ENCODE data around the gene DNAJC18. TPM values are rescaled to one million over a fixed set of nuclear protein-coding genes. Genes with fewer than 3 reads are reported as not detected.

Gene DNAJC18
- total RNA-seq, 1 experiment from 2014 or later, result 16.7 TPM

- no peak overlapping the region for H3K4me3 ChIP-seq (ENCODE audit: low read depth, low read length, poor library complexity, severe bottlenecking)
- POLR2A ChIA-PET (ENCODE audit: low non-redundant PET), result no interaction called here
- CTCF ChIA-PET, result no interaction called here
- no peaks in the 10 kb centered on the region for H3K27me3 ChIP-seq (replicated peaks; ENCODE audit: insufficient read depth, low read depth, low read length, poor library complexity)
- DNase-seq (ENCODE audit: low spot score), result no peak
- H3K4me1 ChIP-seq (ENCODE audit: insufficient read depth, low read length, poor library complexity, severe bottlenecking), result peaks cover 3% of the 10 kb centered on the region
- 0 out of 2 replicates have a peak, but pooled peaks have one; percentile 13 for TF ChIP-seq CTCF (conservative IDR thresholded peaks at IDR 0.05; ENCODE audit: low read depth, low read length)
- TF ChIP-seq EZH2 (IDR thresholded peaks at IDR 0.05; ENCODE audit: borderline replicate concordance, low read depth, low read length, poor library complexity, severe bottlenecking), result no peak
- H3K9me3 ChIP-seq (ENCODE audit: low read depth, low read length, poor library complexity, severe bottlenecking), result no peaks in the 10 kb centered on the region
- intact Hi-C loops (cut with micrococcal nuclease; ENCODE audit: unreplicated experiment), result no loop called here
- no peaks in the 10 kb centered on the region for H3K36me3 ChIP-seq (ENCODE audit: insufficient read depth, low read length, poor library complexity, severe bottlenecking)
- no TSS peak for BruUV-seq (replicated peaks)
- H3K27ac ChIP-seq (ENCODE audit: low read depth, low read length, poor library complexity, severe bottlenecking), result no peak overlapping the region
These were observed 29.2 kb upstream of the DNAJC18 start for GRCh38 chr5:139468421-139468931.

GRCh38 chr5:139462586-139463276 lies 23.4 kb upstream of the DNAJC18 start, which contains the start of gene ECSCR:
ECSCR (minus strand) TSS chr5:139462743; CDS start chr5:139462670, 73 bp downstream.
- Histone ChIP-seq H3K4me1 (ENCODE audit: insufficient read depth, low read length, poor library complexity, severe bottlenecking) (peaks cover 9% of the 10 kb centered on the region), H3K9me3 (ENCODE audit: low read depth, low read length, poor library complexity, severe bottlenecking) (no peaks in the 10 kb centered on the region)
- CTCF ChIA-PET, result interaction anchor here (0.5 kb wide), 1 partner anchor 58 kb away, joined by 5 read pairs; no protein-coding TSS in a partner anchor

GRCh38 chr5:139461698-139462097 lies 22.4 kb upstream of the DNAJC18 start:
- H3K27ac ChIP-seq (ENCODE audit: low read depth, low read length, poor library complexity, severe bottlenecking), result no peak overlapping the region
- no peaks in the 10 kb centered on the region for H3K27me3 ChIP-seq (replicated peaks; ENCODE audit: insufficient read depth, low read depth, low read length, poor library complexity)
- H3K4me1 ChIP-seq (ENCODE audit: insufficient read depth, low read length, poor library complexity, severe bottlenecking), result peaks cover 9% of the 10 kb centered on the region
- no peaks in the 10 kb centered on the region for H3K36me3 ChIP-seq (ENCODE audit: insufficient read depth, low read length, poor library complexity, severe bottlenecking)
- CTCF ChIA-PET, result no interaction called here
- BruUV-seq (replicated peaks), result no TSS peak
- H3K9me3 ChIP-seq (ENCODE audit: low read depth, low read length, poor library complexity, severe bottlenecking), result no peaks in the 10 kb centered on the region
- intact Hi-C loops (cut with micrococcal nuclease; ENCODE audit: unreplicated experiment), result no loop called here
- TF ChIP-seq EZH2 (IDR thresholded peaks at IDR 0.05; ENCODE audit: borderline replicate concordance, low read depth, low read length, poor library complexity, severe bottlenecking) (no peak), CTCF (conservative IDR thresholded peaks at IDR 0.05; ENCODE audit: low read depth, low read length) (no peak)
- DNase-seq (ENCODE audit: low spot score), result no peak
- no peak overlapping the region for H3K4me3 ChIP-seq (ENCODE audit: low read depth, low read length, poor library complexity, severe bottlenecking)
- POLR2A ChIA-PET (ENCODE audit: low non-redundant PET), result interaction anchor here (0.5 kb wide), 1 partner anchor 229 kb away, joined by 8 read pairs; no protein-coding TSS in a partner anchor

More at GRCh38 chr5:139462586-139463276, 23.4 kb upstream of the DNAJC18 start, which contains the start of gene ECSCR:
- TF ChIP-seq CTCF (conservative IDR thresholded peaks at IDR 0.05; ENCODE audit: low read depth, low read length) (no peak), EZH2 (IDR thresholded peaks at IDR 0.05; ENCODE audit: borderline replicate concordance, low read depth, low read length, poor library complexity, severe bottlenecking) (no peak)
- H3K4me3 ChIP-seq (ENCODE audit: low read depth, low read length, poor library complexity, severe bottlenecking), result no peak within 1 kb of the TSS
- POLR2A ChIA-PET (ENCODE audit: low non-redundant PET), result no interaction called here
- intact Hi-C loops (cut with micrococcal nuclease; ENCODE audit: unreplicated experiment), result no loop called here
- peak; percentile 49 for DNase-seq (ENCODE audit: low spot score)
- no TSS peak for BruUV-seq (replicated peaks)
- H3K27ac ChIP-seq (ENCODE audit: low read depth, low read length, poor library complexity, severe bottlenecking), result no peak within 1 kb of the TSS
- H3K27me3 ChIP-seq (replicated peaks; ENCODE audit: insufficient read depth, low read depth, low read length, poor library complexity), result no peaks in the 10 kb centered on the region
- no peaks in the 10 kb centered on the region for H3K36me3 ChIP-seq (ENCODE audit: insufficient read depth, low read length, poor library complexity, severe bottlenecking)

Measured in A673 (cell line).